NCI-H1436 (cell line): ENCODE data around the gene VPS37B.
A peak's percentile ranks its signal among the peaks of the same experiment; 100 is the strongest.
"Not testable (repeated sequence)": the region's sequence is repeated elsewhere in the genome, so short reads cannot be mapped to it uniquely, and the experiment has no call there.

Experiments
- DNase-seq: peaks from one replicate; lab custom pipeline; 2025; lab: John Stamatoyannopoulos, UW

VPS37B gene, protein sequence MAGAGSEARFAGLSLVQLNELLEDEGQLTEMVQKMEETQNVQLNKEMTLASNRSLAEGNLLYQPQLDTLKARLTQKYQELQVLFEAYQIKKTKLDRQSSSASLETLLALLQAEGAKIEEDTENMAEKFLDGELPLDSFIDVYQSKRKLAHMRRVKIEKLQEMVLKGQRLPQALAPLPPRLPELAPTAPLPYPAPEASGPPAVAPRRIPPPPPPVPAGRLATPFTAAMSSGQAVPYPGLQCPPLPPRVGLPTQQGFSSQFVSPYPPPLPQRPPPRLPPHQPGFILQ

GRCh38 chr12:122895704-122896636, at the start of gene VPS37B:
Gene VPS37B, minus strand, starts transcription at chr12:122896124. Its CDS starts 62 bp downstream, at chr12:122896062.
- peak; percentile 84 for DNase-seq

GRCh38 chr12:122944605-122945592, 49.0 kb upstream of the VPS37B start:
- DNase-seq = no peak

DNA sequence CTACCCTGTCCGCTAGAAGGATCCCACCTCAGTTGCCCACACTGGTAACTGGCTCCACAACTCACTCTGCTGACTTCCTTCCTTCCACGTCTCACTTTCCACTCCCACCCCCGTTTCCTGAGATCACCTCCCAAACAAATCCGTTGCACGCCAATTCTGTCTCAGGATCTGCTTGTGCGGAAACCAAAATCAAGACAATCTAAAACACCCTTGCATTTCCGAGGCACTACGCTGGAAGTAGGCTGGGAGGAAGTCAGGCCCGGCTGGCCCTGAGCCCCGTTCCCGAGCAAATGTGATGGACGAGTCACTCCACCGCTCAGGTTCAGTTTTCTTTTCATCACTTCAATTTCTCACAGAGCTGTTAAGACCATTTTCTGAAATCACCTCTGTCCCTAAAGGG, 47.3 kb upstream of the VPS37B start:
- DNase-seq = no peak

GRCh38 chr12:122942637-122943036, 46.7 kb upstream of the VPS37B start:
- DNase-seq = no peak

GRCh38 chr12:122941351-122941750, 45.4 kb upstream of the VPS37B start:
- not testable (repeated sequence) for DNase-seq

- no peak for DNase-seq
These were observed 43.2 kb upstream of the VPS37B start for GRCh38 chr12:122939125-122939524.

DNA sequence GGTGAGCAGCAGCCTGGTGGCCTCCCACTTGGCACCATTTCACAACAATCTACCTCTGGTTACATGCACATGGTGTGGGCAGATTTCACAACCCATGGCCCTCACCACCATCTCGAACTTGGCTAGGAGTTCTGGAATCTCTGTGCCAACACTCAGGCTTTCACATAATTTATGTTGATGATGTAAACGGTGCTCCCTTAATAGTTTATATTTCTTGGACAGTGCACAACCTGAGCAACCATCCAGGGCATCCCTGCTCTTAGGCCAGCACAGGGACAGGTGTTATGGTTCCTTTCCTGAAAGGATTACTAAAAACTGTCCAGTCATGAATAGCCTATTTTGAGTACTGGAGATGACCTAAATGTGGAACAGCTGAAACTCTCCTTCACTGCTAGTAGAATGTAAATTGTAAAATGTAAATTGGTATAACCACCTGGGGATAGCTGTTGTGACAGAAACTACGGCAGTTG, 41.7 kb upstream of the VPS37B start:
- no peak for DNase-seq

- DNase-seq = no peak
These were observed 39.4 kb upstream of the VPS37B start for GRCh38 chr12:122935318-122935717.

- DNase-seq = no peak
These were observed 38.8 kb upstream of the VPS37B start for GRCh38 chr12:122934722-122935121.

- no peak for DNase-seq
These were observed 36.3 kb upstream of the VPS37B start for GRCh38 chr12:122932207-122932606.

GRCh38 chr12:122929812-122930211, 33.9 kb upstream of the VPS37B start:
- DNase-seq = no peak

DNA sequence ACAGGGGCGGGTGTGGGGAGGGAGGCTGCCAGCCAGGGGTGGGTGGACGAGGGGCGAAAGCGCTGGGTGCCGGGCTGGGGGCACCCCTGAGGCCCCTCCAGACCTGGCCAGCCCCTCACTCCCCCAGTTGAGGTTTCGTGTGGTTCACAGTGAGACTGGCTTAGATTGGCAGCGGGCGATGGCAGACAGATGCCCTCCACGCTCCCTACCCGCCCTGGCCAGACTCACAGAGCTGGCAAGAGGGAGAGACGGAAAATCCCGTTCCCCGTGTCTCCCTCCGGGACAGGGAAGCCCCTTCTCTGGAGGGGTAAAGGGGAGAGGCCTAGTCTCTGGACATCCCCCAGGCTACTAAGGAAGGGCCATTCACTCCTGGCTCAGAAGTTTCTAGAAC, 33.2 kb upstream of the VPS37B start:
- no peak for DNase-seq

- no peak for DNase-seq
These were observed 32.7 kb upstream of the VPS37B start for GRCh38 chr12:122928404-122929147.

DNA sequence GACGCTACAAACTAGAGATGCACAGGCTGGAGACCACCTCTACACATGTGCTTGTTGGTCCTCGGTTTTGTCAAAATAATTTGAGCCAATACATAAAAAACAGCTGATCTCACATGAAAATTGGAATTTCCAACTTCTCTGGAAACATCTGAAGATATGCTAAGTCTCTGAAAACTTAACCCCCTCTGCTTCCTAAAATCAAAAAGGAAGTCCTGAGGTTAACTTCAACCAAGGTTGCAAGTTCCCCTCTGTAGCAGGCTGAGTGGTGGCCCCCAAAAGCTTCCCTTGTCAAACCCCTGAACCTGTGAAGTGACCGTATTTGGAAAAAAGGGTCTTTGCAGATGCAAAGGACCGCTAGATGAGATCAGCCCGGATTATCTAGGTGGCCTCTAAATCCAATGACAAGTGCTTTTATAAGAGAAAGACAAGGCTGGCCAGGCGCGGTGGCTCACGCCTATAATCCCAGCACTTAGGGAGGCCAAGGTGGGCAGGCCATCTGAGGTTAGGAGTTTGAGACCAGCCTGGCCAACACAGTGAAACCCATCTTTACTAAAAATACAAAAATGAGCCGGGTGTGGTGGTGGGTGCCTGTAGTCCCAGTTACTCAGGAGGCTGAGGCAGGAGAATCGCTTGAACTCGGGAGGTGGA, 32.0 kb upstream of the VPS37B start:
- no peak for DNase-seq

GRCh38 chr12:122921917-122922316, 26.0 kb upstream of the VPS37B start:
- no peak for DNase-seq

DNA sequence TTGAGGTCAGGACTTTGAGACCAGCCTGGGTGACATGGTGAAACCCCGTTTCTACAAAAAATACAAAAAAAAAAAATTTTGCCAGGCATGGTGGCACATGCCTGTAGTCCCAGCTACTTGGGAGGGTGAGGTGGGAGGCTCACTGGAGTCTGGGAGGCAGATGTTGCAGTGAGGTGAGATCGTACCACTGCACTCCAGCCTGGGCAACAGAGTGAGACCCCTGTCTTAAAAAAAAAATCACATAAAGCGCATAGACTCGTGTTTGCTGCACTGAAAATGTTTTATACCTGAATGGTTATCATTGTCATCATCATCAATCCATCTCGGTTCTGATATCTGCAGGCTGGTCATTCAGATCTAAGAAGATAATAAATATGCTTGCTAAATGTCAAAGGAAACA, 24.8 kb upstream of the VPS37B start:
- no peak for DNase-seq

DNA sequence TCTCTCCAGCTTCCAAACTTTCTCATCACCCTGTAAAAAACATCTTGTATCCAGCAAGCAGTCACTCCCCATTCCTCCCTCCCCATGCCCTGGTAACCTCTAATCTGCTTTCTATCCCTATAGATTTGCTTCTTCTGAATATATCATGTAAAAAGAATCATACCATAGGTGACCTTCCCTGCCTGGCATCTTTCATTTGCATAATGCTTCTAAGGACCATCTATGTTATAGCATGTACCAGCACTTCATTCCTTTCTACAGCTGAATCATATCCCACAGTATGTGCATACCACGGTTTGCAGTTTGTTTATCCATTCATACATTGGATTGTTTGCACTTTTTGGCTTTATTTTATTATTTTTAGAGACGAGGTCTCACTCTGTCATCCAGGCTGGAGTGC, 22.9 kb upstream of the VPS37B start:
- no peak for DNase-seq

DNA sequence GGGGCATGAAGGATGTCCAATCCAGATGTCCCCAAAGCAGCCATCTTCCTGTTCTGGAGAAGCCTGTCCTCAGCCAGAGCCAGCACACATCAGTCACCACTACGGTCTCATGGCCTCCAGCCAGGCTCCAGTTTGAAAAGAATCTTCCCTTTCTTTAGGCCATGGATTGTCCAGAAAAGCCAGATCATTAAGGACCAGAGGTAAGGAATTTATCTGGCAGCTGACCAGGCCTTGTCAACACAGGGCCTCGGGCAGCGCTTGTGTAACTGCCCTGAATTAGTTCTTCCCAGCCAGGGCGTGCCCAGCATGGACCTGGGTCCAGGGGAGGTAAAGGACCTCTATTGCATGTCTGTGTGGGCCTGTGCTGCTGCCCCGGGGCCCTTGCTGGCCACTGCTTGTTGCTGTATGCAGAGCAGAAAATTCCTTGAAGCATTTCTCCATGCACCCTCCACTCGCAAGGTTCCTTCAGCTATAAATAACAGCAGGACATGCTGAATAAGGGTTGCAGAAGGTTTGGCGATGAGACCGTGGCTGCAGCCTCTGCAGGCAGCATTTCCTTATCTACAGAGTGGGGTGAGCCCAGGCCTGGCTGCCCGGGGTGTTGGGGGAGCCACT, 21.7 kb upstream of the VPS37B start:
- no peak for DNase-seq

DNA sequence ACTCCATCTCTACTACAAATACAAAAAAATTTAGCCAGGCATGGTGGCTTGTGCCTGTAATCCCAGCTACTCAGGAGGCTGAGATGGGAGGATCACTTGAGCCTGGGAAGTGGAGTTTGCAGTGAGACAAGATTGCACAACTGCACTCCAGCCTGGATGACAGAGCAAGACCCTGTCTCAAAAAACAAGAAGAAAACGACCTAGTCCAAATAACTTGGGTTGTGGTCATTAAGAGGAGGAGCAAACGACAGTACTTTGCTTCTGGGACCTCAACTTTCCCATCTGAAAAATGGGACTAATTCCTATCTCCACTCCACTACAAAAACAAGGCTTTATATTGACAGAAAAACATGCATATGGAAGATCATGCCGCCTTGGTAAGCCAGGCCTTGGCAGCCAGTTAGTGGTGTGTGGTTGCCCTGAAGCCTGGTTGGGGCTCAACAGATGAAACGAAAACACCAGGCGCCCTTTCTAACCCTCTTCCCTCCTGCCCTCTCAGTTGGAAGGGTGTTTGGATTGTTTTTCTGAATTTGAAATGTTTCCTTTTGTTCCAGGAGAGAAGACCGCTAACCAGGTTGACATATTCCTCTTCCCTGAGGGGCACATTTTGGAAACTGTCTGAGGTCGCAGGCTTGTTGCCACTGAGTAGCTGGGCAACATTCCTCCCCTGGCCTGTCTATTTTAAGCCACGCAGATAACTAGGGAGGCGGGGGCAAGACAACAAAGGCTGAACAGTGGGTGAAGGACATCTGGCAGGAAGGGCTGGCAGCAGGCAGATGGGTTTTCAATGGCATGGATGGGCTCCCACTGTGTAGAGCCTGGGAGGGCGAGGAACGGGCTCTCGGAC, 13.7 kb upstream of the VPS37B start:
- DNase-seq = no peak
